ENCODE results near the gene FILIP1L. TPM values are rescaled to one million over a fixed set of nuclear protein-coding genes. Genes with fewer than 3 reads are reported as not detected.

The FILIP1L gene
- total RNA-seq, 1 experiment from 2014 or later: 0.07 TPM

DNA sequence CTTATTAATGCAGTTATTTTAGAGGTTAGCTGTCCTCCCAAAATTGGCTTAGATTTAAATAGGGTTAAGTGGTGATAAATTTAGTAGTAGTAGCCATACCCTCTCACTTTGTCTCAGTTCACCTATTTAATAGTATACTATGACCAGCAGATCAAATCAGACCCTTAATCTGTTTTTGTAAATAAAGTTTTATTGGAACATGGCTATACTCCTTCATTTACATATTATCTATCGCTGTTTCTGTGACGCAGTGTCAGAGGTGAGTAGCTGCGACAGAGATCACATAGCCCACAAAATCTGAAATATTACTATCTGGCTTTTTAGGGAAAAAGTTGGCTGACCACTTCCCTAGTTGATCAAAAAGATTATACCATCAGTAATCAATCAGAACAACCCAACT is 113.2 kb downstream of the FILIP1L start:
- H3K4me1 Mint-ChIP-seq: peaks cover 9 to 27% of the 10 kb centered on the region in 2 experiments
- Histone ChIP-seq H4K20me1 (ENCODE audit: control insufficient read depth, insufficient read depth, insufficient read length) (no peaks in the 10 kb centered on the region), H2AFZ (ENCODE audit: low read length) (no peak overlapping the region), H2BK120ac (ENCODE audit: low read depth, low read length, poor library complexity, severe bottlenecking) (no peak overlapping the region), H3K27ac (ENCODE audit: insufficient read length, low read depth, low read length) (no peak overlapping the region), H3K18ac (ENCODE audit: insufficient read length, low read depth, low read length) (no peak overlapping the region), H3K4me2 (ENCODE audit: insufficient read depth, insufficient read length, low read length) (no peak overlapping the region), H4K8ac (replicated peaks; ENCODE audit: insufficient read length, low read depth, low read length) (no peak overlapping the region), H2BK20ac (ENCODE audit: low read depth, low read length, poor library complexity, severe bottlenecking) (no peak overlapping the region), H2BK12ac (ENCODE audit: insufficient read length, low read depth, low read length) (no peak overlapping the region), H3K56ac (ENCODE audit: insufficient read length, low read depth, low read length) (no peak overlapping the region), H3K9me3 (ENCODE audit: control insufficient read depth, low read depth, low read length) (no peaks in the 10 kb centered on the region), H3K27me3 (ENCODE audit: insufficient read depth, low read length) (no peaks in the 10 kb centered on the region), H4K91ac (ENCODE audit: insufficient read length, low read depth, low read length) (no peak overlapping the region), H3K9ac (ENCODE audit: extremely low read depth, insufficient read length, low read length) (no peak overlapping the region), H2BK15ac (ENCODE audit: low read depth, low read length) (no peak overlapping the region), H2BK5ac (ENCODE audit: insufficient read length, low read length) (no peak overlapping the region), H3K14ac (ENCODE audit: insufficient read depth, low read length) (no peak overlapping the region), H3K79me1 (ENCODE audit: insufficient read depth, low read depth, low read length, poor library complexity, severe bottlenecking) (no peaks in the 10 kb centered on the region), H4K5ac (ENCODE audit: insufficient read length, low read depth, low read length) (no peak overlapping the region), H3K23me2 (ENCODE audit: insufficient read length, low read depth, low read length, poor library complexity, severe bottlenecking) (no peaks in the 10 kb centered on the region), H3K4ac (ENCODE audit: low read depth, low read length) (no peak overlapping the region), H3K23ac (ENCODE audit: insufficient read length, low read depth, low read length) (no peak overlapping the region), H3K79me2 (ENCODE audit: insufficient read depth, low read length) (no peaks in the 10 kb centered on the region), H3T11ph (ENCODE audit: low read length) (no peak overlapping the region), H2AK5ac (ENCODE audit: insufficient read length, low read length) (no peak overlapping the region), H3K4me1 (ENCODE audit: insufficient read depth, low read length) (peaks cover 4% of the 10 kb centered on the region)
- no peaks in the 10 kb centered on the region for H3K27me3 Mint-ChIP-seq (ENCODE audit: low read depth)
- no peak overlapping the region for H3K27ac Mint-ChIP-seq
- DNase-seq: no peak
- no CpG with 5 or more reads among the region's 3 CpGs for WGBS (ENCODE audit: extremely low coverage, insufficient read length, low lambda C conversion rate)
- TF ChIP-seq, protein P1, sequence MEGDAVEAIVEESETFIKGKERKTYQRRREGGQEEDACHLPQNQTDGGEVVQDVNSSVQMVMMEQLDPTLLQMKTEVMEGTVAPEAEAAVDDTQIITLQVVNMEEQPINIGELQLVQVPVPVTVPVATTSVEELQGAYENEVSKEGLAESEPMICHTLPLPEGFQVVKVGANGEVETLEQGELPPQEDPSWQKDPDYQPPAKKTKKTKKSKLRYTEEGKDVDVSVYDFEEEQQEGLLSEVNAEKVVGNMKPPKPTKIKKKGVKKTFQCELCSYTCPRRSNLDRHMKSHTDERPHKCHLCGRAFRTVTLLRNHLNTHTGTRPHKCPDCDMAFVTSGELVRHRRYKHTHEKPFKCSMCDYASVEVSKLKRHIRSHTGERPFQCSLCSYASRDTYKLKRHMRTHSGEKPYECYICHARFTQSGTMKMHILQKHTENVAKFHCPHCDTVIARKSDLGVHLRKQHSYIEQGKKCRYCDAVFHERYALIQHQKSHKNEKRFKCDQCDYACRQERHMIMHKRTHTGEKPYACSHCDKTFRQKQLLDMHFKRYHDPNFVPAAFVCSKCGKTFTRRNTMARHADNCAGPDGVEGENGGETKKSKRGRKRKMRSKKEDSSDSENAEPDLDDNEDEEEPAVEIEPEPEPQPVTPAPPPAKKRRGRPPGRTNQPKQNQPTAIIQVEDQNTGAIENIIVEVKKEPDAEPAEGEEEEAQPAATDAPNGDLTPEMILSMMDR (conservative IDR thresholded peaks at IDR 0.05): no peak
- H3K36me3 Mint-ChIP-seq (ENCODE audit: insufficient read depth in 1 of 3, low read depth in 3 of 3): peaks cover 4% of the 10 kb centered on the region in 3 experiments
- H3K4me3 Mint-ChIP-seq: no peak overlapping the region
- peaks cover 4 to 5% of the 10 kb centered on the region in 2 experiments; a peak in 4 of 5 replicates for H3K9me3 Mint-ChIP-seq
